PC-3 (cell line): ENCODE measurements around the gene L3MBTL1. TPM values are rescaled to one million over a fixed set of nuclear protein-coding genes. Genes with fewer than 3 reads are reported as not detected.

ENCODE experiments used
- ATAC-seq: fragments of 200-7000 bp; cut with Tn5 transposase; 2 replicates; pipeline ENCODE4 v1.9.1; 2020; ENCODE audit warnings: mild to moderate bottlenecking, moderate library complexity
- BruUV-seq: library from RNA; stranded (reverse); fragments of 400-500 nt; replicated peaks from 2 replicates; lab custom pipeline; 2021; lab: Mats Ljungman, UMichigan
- CTCF ChIA-PET: fragments of 300-600 bp; sonication (Branson Sonifier 250); formaldehyde crosslinking; loops from one replicate; lab custom pipeline; 2022; ENCODE audit warnings: antibody characterized with exemption; lab: Charles Lee
- POLR2A ChIA-PET: fragments of 300-600 bp; sonication (Branson Sonifier 250); formaldehyde crosslinking; loops from one replicate; lab custom pipeline; 2022; ENCODE audit warnings: antibody characterized with exemption; ENCODE audit not compliant: unreplicated experiment; lab: Charles Lee
- DNase-seq: peaks from one replicate; pipeline ENCODE4 v3.0.0-alpha.2; 2015
- H2AFZ ChIP-seq: fragments of 300-600 bp; sonication (generic); 2 replicates; pipeline ENCODE4 v1.6.0; 2016; ENCODE audit warnings: antibody characterized with exemption, low read length
- H3F3A ChIP-seq: fragments of 300-600 bp; sonication (generic); one replicate; pipeline ENCODE4 v1.6.0; 2017; ENCODE audit warnings: antibody characterized with exemption, low read length, control low read depth, mild to moderate bottlenecking; ENCODE audit not compliant: unreplicated experiment
- H3K27ac ChIP-seq: fragments of 300-600 bp; sonication (generic); 2 replicates; pipeline ENCODE4 v1.5.1; 2016; ENCODE audit warnings: mild to moderate bottlenecking, low read length
- H3K27me3 ChIP-seq: fragments of 300-600 bp; sonication (generic); 2 replicates; pipeline ENCODE4 v1.6.1; 2016; ENCODE audit warnings: low read length, mixed read lengths
- H3K36me3 ChIP-seq: fragments of 300-600 bp; sonication (generic); 2 replicates; pipeline ENCODE4 v1.6.1; 2016; ENCODE audit warnings: low read depth, mixed run types, low read length, mixed read lengths
- H3K4me1 ChIP-seq: fragments of 300-600 bp; sonication (generic); 2 replicates; pipeline ENCODE4 v1.5.1; 2016; ENCODE audit warnings: low read length; ENCODE audit not compliant: insufficient read depth
- H3K4me2 ChIP-seq: fragments of 300-600 bp; sonication (generic); 2 replicates; pipeline ENCODE4 v1.6.0; 2016; ENCODE audit warnings: low read length
- H3K4me3 ChIP-seq: fragments of 300-600 bp; sonication (generic); 2 replicates; pipeline ENCODE4 v1.5.1; 2016; ENCODE audit warnings: mild to moderate bottlenecking, low read length, mixed read lengths
- H3K79me2 ChIP-seq: fragments of 300-600 bp; sonication (generic); 2 replicates; pipeline ENCODE4 v1.6.1; 2017; ENCODE audit warnings: low read length, mixed read lengths
- H3K9ac ChIP-seq: fragments of 300-600 bp; sonication (generic); 2 replicates; pipeline ENCODE4 v1.6.0; 2016; ENCODE audit warnings: mild to moderate bottlenecking, low read length
- H3K9me2 ChIP-seq: fragments of 300-600 bp; sonication (generic); replicated peaks from 2 replicates; pipeline ENCODE4 v1.6.1; 2016; ENCODE audit warnings: mixed run types, low read length, mixed read lengths
- H3K9me3 ChIP-seq: fragments of 300-600 bp; sonication (generic); 2 replicates; pipeline ENCODE4 v1.6.1; 2016; ENCODE audit warnings: low read length, mixed read lengths
- H4K20me1 ChIP-seq: fragments of 300-600 bp; sonication (generic); 2 replicates; pipeline ENCODE4 v1.6.1; 2016; ENCODE audit warnings: low read length, mixed read lengths
- CTCF ChIP-seq: fragments of 300-600 bp; sonication (generic); conservative IDR thresholded peaks from 2 replicates; pipeline ENCODE4 v1.5.1; 2017; ENCODE audit warnings: antibody characterized with exemption, low read depth, mild to moderate bottlenecking, low read length
- EZH2 ChIP-seq: fragments of 300-600 bp; sonication (generic); IDR thresholded peaks from one replicate; pipeline ENCODE4 v1.6.1; 2017; ENCODE audit warnings: antibody characterized with exemption, mild to moderate bottlenecking, low read length; ENCODE audit not compliant: unreplicated experiment
- EZH2phosphoT487 ChIP-seq: fragments of 300-600 bp; sonication (generic); IDR thresholded peaks from 2 replicates; pipeline ENCODE4 v1.6.1; 2018; ENCODE audit warnings: mild to moderate bottlenecking, antibody characterized with exemption, low read length, borderline replicate concordance
- intact Hi-C: fragments of 100-400 bp; cut with micrococcal nuclease; formaldehyde crosslinking; loops from 2 replicates; pipeline ENCODE4 v1.9.0; 2023
- total RNA-seq: library from RNA; depleted of rRNA; stranded (reverse); fragments of >200 nt; gene quantifications from 2 replicates; pipeline ENCODE4 v1.2.3, GENCODE V29; 2014

The L3MBTL1 gene
- total RNA-seq, 1 experiment from 2014 or later: 9.9 TPM

- H2AFZ ChIP-seq: peak overlapping the region; percentile 90
- intact Hi-C loops: loop anchor here (1.0 to 2.0 kb wide), 2 partner anchors 58 to 65 kb away; partner anchors contain the start of gene SRSF6
- H3K27ac ChIP-seq: 0 out of 2 replicates have a peak overlapping the region, but pooled peaks have one; percentile 7
- H3K79me2 ChIP-seq: peaks cover 28% of the 10 kb centered on the region
- no peaks in the 10 kb centered on the region for H4K20me1 ChIP-seq
- no peaks in the 10 kb centered on the region for H3F3A ChIP-seq
- no peaks in the 10 kb centered on the region for H3K9me2 ChIP-seq
- TF ChIP-seq EZH2: no peak
- no peak for TF ChIP-seq EZH2phosphoT487
- TF ChIP-seq CTCF: no peak
- DNase-seq: no peak
- no peaks in the 10 kb centered on the region for H3K9me3 ChIP-seq
- no peaks in the 10 kb centered on the region; the same call in 1 of the 2 replicates for H3K36me3 ChIP-seq
- ChIA-PET POLR2A (interaction anchor here (0.6 to 1.2 kb wide), 5 partner anchors 27 to 76 kb away, joined by 3 to 13 read pairs (median 4); partner anchors contain the start of gene IFT52), CTCF (interaction anchor here (1.4 kb wide), 1 partner anchor 66 kb away, joined by 12 read pairs; no protein-coding TSS in a partner anchor)
- BruUV-seq: no TSS peak
- ATAC-seq: peak; percentile 8
- peak overlapping the region; percentile 84 for H3K4me2 ChIP-seq
- peak overlapping the region; percentile 78 for H3K4me3 ChIP-seq
- H3K9ac ChIP-seq: peak overlapping the region; percentile 78
- H3K4me1 ChIP-seq: peaks cover 16% of the 10 kb centered on the region; the same call in 1 of the 2 replicates
- H3K27me3 ChIP-seq: no peaks in the 10 kb centered on the region
Observed at GRCh38 chr20:43514648-43514999, 7.1 kb downstream of the L3MBTL1 start.

GRCh38 chr20:43515628-43516027 is 8.1 kb downstream of the L3MBTL1 start:
- H3K4me2 ChIP-seq: peak overlapping the region; percentile 84
- H3K27ac ChIP-seq: no peak overlapping the region
- H3K27me3 ChIP-seq: no peaks in the 10 kb centered on the region
- POLR2A ChIA-PET: no interaction called here
- DNase-seq: no peak
- H2AFZ ChIP-seq: no peak overlapping the region
- H3K79me2 ChIP-seq: peaks cover 28% of the 10 kb centered on the region
- no peak overlapping the region for H3K9ac ChIP-seq
- no peak for ATAC-seq
- H3K4me3 ChIP-seq: peak overlapping the region; percentile 78
- H3K4me1 ChIP-seq: peaks cover 16% of the 10 kb centered on the region; the same call in 1 of the 2 replicates
- H3F3A ChIP-seq: no peaks in the 10 kb centered on the region
- H4K20me1 ChIP-seq: no peaks in the 10 kb centered on the region
- H3K9me3 ChIP-seq: no peaks in the 10 kb centered on the region
- CTCF ChIA-PET: no interaction called here
- no peaks in the 10 kb centered on the region; the same call in 1 of the 2 replicates for H3K36me3 ChIP-seq
- TF ChIP-seq CTCF: no peak
- no peak for TF ChIP-seq EZH2phosphoT487
- TF ChIP-seq EZH2: no peak
- intact Hi-C loops: loop anchor here (2.0 kb wide), 1 partner anchor 59 kb away; the partner anchor contains the start of gene SRSF6
- TSS peak; percentile 33 for BruUV-seq
- H3K9me2 ChIP-seq: no peaks in the 10 kb centered on the region

- intact Hi-C loops: no loop called here
- no peak overlapping the region; the same call in 1 of the 2 replicates for H3K4me3 ChIP-seq
- H3K79me2 ChIP-seq: peaks cover 28% of the 10 kb centered on the region
- no peaks in the 10 kb centered on the region; the same call in 1 of the 2 replicates for H3K36me3 ChIP-seq
- H3K27me3 ChIP-seq: no peaks in the 10 kb centered on the region
- no peak overlapping the region for H3K9ac ChIP-seq
- H3K4me2 ChIP-seq: peak overlapping the region; percentile 84; the same call in 1 of the 2 replicates
- no peaks in the 10 kb centered on the region for H3F3A ChIP-seq
- no peak overlapping the region for H3K27ac ChIP-seq
- no TSS peak for BruUV-seq
- DNase-seq: no peak
- TF ChIP-seq EZH2 (no peak), CTCF (no peak), EZH2phosphoT487 (no peak)
- CTCF ChIA-PET: no interaction called here
- no peaks in the 10 kb centered on the region for H4K20me1 ChIP-seq
- peaks cover 16% of the 10 kb centered on the region; the same call in 1 of the 2 replicates for H3K4me1 ChIP-seq
- POLR2A ChIA-PET: interaction anchor here (0.5 kb wide), 1 partner anchor 58 kb away, joined by 5 read pairs; no protein-coding TSS in a partner anchor
- ATAC-seq: no peak
- no peaks in the 10 kb centered on the region for H3K9me2 ChIP-seq
- no peaks in the 10 kb centered on the region for H3K9me3 ChIP-seq
- H2AFZ ChIP-seq: no peak overlapping the region
Observed at GRCh38 chr20:43516251-43516824, 8.8 kb downstream of the L3MBTL1 start.
